ENCODE data around the gene HIF1A. TPM values are rescaled to one million over a fixed set of nuclear protein-coding genes. Genes with fewer than 3 reads are reported as not detected.
"Not testable (repeated sequence)": the region's sequence is repeated elsewhere in the genome, so short reads cannot be mapped to it uniquely, and the experiment has no call there.

The HIF1A gene
- total RNA-seq, 1 donor from 2014 or later = 130 TPM

DNA sequence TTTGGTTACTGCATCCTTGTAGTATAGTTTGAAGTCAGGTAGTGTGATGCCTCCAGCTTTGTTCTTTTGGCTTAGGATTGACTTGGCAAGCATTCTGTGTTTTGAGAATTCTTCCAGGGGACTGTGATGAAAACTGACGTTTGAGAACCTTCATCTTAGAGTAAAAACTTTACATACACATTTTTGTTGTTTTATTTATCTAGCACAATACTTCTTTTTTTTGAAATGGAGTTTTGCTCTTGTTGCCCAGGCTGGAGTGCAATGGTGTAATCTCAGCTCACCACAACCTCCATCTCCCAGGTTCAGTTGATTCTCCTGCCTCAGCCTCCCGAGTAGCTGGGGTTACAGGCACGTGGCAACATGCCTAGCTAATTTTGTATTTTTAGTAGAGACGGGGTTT is 13.4 kb downstream of the HIF1A start:
- DNase-seq = not testable (repeated sequence)

DNA sequence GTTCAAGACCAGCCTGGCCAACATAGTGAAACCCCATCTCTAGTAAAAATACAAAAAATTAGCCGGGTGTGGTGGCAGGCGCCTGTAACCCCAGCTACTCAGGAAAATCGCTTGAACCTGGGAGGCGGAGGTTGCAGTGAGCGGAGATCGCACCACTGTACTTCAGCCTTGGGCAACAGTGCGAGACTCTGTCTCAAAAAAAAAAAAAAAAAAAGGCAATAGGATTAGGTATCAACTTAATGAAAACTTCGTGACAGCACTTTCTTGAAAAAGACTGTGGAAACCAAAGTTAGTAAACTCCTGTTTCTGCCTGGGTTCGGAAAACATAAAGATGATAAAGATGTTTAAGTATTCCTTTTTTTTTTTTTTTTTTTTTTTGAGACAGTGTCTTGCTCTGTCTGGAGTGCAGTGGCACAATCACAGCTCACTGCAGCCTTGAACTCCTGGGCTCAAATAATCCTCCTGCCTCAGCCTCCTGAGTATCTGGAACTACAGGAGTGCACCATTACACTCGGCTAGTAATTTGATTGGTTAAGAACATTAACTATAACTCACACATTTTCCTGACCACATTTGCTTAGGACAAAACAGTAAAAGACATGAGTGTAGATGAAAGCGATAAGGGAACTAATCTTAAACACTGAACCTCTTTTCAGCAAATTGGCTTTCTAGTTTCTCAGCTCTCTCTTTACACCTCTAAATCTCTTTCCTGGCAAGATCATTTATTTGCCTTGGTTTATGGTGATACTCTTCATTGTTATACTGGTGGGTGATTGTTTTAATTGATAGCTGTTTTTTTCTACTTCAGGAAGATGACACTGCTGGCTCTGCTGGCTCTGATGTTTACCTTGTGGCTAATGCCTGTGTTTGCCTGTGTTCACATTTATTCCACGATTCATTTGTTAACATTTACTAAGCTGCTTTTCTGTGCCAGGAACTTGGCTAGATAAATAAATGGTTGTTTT is 15.8 kb downstream of the HIF1A start:
- no peak for DNase-seq

DNA sequence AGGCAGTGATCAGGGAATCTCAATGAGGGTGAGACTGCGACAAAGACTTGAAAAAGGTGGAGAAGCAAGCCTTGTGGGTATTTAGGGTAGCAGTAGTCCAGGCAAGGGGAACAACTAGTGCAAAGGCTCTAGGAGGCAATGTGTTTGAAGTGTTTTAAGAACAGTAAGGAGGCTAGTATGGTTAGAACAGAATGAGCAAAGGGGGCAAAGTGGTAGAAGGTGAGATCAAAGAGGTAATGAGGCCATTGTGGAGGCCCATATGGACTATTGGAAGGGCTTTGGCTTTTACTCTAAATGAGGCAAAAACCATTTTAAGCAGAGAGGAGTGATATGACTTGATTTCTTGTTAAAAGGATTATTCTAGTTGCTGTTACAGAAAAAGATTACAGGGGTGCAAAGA is 16.8 kb downstream of the HIF1A start:
- no peak for DNase-seq

DNA sequence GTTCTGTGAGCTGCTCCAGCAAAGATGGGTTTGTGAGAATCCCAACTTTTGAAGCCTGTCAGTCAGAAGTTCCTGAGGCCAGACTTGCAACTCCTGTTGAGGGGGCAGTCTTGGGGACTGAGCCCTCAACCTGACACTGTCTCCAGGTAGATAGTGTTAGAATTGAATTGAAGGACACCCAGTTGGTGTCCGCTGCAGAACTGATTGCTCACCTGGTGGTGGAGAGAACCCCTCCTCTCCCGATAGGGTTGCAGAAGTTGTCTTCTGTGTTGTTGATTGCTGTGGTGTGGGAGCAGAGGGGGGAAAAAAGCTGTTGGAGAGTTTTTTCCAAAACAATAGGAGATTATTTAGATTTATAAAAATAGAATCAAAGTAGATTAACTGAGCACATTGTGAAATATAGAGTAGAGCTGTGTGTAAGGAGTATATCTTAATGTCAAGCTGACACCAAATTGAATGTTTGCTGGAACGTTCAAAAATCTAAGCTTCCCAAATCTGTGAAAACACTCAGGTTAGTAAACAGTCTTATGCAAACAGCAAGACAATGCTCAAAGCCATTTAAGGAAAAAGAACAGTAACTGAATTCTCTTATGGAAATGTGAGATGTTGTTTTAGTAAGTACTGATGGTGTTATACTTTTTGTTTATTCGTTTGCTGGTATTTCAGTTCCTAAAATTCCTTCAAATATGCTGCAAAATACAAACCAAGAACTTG is 18.6 kb downstream of the HIF1A start:
- no peak for DNase-seq

DNA sequence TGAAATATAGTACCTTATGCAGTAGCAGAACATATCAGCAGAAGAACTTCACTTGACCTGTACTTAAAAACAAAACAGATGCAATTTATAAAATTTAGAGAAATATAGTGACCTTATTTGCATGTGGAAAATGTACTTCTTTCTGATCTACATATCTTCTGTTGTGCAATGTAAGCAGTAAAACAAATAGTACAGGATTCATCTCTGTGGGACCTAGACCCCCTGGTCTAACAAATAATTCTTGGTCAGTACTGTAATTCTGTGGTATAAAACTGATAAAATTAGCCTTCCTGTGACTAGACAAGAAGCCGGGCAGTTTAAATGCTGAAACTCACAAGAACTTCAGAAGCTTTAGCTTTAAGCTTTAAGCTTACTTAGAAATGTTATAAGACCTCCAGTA is 21.6 kb downstream of the HIF1A start:
- no peak for DNase-seq

DNA sequence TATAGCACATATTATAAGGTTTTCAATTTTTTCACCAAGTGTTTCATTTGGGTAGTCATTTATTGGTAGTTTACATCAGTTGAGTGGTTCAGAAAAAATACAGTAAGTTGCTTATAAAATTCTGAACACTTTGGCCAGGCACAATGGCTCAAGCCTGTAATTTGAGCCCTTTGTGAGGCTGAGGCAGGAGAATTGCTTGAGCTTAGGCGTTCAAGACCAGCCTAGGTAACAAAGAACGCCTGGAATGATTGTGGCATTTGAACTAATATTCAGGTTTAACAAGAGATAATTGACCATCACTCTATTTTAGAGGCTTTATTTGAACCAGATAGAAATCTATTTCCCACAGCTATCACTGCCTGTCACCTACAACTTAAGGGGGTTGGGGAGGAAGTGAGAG is 22.7 kb downstream of the HIF1A start:
- no peak for DNase-seq

DNA sequence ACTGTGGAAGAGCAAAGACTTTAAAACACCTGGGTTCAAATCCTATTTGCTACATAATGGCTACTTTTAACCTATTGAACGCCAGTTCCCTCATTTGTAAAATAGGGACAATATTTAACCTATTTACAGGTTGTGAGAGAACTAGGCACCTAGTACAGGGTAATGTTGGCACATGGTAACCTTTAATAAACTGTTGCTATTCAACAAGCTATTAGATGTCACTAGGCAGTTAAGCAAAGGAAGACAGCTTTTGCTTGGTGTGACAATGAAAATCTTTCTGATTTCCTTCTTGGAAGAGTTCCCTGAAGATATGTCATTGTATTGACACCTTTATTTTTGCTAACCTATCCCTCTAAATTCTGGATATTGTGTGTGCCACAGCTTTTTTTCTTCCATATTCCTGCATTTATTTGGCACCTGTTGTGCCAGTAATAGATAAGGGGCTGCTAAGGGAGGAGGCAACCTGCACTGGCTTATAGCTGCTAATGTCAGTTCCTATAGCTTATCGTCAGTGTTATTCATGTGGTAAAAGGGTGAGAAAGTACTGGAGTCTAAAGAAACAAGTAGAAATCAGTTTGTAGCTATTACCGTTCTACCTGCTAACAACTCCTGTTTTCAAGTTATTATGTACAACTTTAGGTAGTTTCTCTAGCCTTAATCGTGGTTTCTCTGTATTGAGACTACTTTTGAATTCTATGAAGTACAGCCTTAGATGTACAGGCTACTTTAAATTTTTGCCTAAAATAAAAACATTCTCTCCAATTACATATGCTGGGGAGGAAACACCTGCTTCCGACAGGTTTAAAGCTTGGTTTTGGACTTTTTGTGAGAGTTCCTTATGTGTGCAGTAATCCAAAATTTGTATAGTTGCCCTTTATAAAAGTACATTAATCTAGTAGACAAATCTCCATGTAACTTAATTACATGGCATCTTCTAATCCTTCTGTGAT is 24.3 kb downstream of the HIF1A start:
- DNase-seq = no peak

DNA sequence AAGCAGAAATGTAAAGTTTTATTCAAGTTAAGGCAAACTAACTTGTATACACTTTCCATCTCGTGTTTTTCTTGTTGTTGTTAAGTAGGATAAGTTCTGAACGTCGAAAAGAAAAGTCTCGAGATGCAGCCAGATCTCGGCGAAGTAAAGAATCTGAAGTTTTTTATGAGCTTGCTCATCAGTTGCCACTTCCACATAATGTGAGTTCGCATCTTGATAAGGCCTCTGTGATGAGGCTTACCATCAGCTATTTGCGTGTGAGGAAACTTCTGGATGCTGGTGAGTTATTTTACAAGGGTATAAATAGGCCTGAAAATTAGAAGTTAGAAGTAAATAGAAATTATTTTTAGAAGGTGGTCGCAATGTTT is 25.0 kb downstream of the HIF1A start:
- no peak for DNase-seq

DNA sequence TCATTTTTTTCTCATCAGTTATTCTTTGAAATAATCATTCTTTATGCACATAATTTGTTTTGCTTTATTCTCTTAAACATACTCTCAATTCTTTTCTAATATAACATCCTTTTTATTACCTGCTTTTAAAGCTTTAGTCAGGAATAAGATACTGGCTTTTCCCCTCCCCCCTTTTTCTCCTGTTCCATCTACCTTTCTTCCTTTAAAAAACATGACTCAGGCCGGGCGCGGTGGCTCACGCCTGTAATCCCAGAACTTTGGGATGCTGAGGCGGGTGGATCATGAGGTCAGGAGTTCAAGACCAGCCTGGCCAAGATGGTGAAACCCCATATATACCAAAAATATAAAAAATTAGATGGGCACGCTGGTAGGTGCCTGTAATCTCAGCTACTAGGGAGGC is 25.4 kb downstream of the HIF1A start:
- no peak for DNase-seq

DNA sequence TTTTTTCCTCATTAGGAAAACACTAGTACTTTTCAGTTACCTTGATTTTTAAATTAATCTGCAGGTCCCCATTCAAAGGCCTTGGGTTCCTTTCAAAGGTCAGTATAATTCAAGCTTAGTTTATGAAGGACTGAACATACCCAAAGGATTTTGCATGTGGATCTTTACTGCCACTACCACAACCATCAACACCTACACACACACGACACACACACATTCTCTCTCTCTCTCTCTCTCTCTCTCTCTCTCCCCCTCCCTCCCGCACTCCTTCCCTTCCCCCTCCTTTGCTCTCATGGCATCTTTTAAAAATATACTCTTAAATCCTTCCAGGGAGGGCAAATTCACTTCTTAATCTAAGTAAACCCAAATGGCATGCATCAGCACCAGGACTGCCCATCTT is 28.8 kb downstream of the HIF1A start:
- DNase-seq = no peak

DNA sequence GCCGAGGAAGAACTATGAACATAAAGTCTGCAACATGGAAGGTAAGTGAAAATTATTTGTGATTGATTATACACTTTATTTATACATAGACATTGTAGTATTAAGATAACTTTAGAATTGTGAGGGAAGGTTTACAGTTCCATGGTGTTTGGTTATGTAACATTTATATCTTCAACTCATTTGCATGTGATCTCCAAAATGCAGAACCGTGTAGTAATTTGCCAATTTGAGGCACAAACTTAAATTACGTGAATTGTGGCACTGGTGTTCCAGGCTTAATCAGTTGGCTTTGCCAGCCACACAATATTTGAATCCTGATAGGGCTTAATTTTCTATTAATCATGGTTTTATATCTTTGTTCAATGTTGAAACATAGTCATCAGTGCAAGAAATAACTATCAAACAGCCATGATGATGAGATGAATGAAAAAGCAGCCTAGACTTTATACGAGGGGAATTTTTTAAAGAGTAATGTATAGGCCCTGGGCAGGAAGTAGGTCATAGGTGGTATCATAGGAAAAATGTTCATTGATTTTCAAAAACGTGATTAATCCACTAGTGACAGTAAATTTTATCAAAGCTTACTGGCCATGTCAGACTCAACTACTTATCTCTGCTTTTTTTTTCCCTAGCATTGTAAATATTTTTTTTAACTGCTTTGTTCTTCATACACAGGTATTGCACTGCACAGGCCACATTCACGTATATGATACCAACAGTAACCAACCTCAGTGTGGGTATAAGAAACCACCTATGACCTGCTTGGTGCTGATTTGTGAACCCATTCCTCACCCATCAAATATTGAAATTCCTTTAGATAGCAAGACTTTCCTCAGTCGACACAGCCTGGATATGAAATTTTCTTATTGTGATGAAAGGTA is 31.7 kb downstream of the HIF1A start:
- no peak for DNase-seq

DNA sequence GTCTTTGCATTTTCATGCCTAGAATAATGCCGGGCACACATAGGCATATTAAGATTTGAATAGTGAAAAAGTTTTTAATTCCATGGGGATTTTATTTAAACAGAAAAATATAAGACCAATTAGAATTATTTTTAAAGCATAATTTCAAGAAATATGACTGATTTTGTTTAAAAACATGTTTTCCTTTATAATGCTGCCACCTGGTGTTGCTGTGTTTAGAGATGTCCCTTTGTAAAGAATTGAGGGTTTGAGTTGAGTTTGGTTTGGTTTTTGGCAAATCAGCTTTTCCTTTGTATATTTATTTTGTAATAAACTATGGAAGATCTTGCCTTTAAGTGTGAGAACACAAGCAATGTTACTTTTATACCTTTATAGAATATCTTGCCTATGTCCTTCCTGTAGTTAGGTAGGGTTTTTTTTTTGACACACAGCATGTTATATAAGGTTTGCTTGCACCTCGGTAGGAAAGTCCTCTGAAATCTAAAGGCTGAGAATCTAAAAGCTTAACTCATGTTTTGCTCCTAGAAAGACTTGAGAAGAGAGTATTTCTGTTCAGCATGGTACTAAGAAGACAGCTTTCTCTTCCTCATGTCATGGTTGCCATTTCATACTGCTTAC is 35.6 kb downstream of the HIF1A start:
- no peak for DNase-seq

DNA sequence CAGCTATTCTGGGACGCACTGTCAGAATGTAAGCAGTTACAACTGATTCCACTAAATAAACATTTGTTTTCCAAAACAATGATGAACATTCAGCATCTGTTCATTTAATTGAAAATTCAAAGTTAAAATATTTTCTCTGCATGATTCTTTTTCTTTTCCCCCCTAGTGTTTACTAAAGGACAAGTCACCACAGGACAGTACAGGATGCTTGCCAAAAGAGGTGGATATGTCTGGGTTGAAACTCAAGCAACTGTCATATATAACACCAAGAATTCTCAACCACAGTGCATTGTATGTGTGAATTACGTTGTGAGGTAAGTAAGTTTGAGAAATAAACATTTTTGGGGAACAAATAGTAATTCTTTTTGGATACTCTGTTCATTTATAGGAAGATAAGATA is 38.7 kb downstream of the HIF1A start:
- DNase-seq = no peak

DNA sequence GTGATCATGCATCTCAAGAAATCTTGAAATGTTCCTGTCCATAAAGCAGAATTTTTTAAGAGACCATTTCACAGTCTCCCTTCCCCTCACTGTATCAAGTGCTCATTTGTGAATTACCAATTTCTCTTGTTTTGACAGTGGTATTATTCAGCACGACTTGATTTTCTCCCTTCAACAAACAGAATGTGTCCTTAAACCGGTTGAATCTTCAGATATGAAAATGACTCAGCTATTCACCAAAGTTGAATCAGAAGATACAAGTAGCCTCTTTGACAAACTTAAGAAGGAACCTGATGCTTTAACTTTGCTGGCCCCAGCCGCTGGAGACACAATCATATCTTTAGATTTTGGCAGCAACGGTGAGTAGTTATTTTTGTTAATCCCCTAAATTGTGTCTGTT is 41.4 kb downstream of the HIF1A start:
- no peak for DNase-seq

DNA sequence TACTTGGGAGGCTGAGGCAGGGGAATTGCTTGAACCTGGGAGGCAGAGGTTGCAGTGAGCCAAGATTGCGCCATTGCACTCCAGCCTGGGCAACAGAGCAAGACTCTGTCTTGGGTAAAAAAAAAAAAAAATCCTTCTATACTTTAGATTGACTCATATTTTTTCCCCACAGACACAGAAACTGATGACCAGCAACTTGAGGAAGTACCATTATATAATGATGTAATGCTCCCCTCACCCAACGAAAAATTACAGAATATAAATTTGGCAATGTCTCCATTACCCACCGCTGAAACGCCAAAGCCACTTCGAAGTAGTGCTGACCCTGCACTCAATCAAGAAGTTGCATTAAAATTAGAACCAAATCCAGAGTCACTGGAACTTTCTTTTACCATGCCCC is 42.6 kb downstream of the HIF1A start:
- DNase-seq = no peak

DNA sequence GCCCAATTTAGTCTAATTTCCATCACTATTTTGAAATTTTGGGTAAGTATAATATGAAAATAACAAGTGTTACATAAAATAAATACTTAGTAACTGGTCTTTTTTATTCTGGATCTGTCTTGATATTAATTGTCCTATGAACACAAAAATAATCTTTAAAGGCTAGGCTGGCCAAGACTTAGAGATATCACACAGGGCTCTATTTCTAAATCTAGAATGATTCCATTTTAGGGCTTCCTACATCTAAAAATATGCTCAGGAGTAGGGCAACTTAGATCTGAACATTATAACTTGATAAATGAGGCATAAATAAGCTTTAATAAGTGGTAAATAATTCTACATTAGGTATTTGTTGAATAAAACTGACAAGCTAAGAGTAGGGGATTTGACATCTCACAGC is 43.8 kb downstream of the HIF1A start:
- DNase-seq = no peak

DNA sequence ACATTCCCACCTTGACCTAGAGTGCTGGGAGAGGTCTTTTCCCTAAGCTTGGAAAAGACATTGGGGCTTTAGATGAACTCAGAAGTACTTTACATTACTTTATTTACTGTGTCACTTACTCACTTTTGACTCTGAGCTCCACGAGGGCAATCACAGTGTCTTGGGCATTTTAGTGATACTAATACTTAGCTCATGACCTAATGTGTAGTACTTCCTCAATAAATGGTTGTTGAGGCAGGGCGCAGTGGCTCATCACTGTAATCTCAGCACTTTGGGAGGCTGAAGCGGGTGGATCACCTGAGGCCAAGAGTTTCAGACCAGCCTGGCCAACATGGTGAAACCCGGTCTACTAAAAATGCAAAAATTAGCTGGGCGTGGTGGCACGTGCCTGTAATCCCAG is 47.1 kb downstream of the HIF1A start:
- no peak for DNase-seq

DNA sequence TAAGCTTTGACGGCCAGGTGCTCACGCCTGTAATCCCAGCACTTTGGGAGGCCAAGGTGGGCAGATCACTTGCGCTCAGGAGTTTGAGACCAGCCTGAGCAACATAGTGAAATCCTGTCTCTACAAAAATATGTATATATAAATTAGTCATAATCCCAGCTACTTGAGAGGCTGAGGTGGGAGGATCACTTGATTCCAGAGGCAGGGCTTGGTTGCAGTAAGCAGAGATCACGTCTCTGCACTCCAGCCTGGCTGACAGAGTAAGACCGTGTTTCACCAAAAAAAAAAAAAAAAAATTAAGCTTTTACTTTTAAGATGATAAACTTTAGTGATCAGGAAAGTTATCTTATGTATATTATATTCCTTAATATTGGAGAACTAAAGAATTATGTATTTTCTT is 48.9 kb downstream of the HIF1A start:
- DNase-seq = no peak

DNA sequence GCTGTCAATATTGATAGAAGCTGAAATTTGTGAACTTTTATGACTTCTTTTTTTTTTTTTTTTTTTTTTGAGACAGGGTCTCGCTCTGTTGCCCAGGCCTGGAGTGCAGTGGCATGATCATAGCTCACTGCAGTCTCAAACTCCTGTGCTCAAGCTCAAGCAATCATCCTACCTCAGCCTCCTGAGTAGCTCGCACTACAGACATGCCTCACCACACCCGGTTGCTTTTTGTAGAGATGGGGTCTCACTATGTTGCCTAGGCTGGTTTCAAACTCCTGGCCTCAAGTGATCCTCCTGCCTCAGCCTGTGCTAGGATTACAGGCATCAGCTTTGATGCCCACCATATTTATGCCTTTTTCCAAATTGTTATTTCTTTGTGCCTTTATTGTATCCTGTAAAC is 51.0 kb downstream of the HIF1A start:
- not testable (repeated sequence) for DNase-seq

DNA sequence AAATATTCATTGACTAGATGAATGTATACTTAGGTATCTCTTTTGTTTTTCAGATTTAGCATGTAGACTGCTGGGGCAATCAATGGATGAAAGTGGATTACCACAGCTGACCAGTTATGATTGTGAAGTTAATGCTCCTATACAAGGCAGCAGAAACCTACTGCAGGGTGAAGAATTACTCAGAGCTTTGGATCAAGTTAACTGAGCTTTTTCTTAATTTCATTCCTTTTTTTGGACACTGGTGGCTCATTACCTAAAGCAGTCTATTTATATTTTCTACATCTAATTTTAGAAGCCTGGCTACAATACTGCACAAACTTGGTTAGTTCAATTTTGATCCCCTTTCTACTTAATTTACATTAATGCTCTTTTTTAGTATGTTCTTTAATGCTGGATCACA is 51.6 kb downstream of the HIF1A start:
- DNase-seq = no peak

DNA sequence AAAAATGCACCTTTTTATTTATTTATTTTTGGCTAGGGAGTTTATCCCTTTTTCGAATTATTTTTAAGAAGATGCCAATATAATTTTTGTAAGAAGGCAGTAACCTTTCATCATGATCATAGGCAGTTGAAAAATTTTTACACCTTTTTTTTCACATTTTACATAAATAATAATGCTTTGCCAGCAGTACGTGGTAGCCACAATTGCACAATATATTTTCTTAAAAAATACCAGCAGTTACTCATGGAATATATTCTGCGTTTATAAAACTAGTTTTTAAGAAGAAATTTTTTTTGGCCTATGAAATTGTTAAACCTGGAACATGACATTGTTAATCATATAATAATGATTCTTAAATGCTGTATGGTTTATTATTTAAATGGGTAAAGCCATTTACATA is 52.0 kb downstream of the HIF1A start:
- DNase-seq = no peak

All from skin of body (tissue), 2 donors.